Activated CD8-positive, alpha-beta memory T cell treated with anti-CD3 and anti-CD28 coated beads, Interleukin-2, amount 50 U/mL, for 24 hours (primary cell): Measurements from ENCODE around the gene FCHSD2.
"Not testable (repeated sequence)": the region's sequence is repeated elsewhere in the genome, so short reads cannot be mapped to it uniquely, and the experiment has no call there.

ENCODE experiments used
- DNase-seq: peaks from one replicate; pipeline ENCODE4 v3.0.0-alpha.2; 2020; ENCODE audit errors: extremely low read depth

Gene FCHSD2

DNA sequence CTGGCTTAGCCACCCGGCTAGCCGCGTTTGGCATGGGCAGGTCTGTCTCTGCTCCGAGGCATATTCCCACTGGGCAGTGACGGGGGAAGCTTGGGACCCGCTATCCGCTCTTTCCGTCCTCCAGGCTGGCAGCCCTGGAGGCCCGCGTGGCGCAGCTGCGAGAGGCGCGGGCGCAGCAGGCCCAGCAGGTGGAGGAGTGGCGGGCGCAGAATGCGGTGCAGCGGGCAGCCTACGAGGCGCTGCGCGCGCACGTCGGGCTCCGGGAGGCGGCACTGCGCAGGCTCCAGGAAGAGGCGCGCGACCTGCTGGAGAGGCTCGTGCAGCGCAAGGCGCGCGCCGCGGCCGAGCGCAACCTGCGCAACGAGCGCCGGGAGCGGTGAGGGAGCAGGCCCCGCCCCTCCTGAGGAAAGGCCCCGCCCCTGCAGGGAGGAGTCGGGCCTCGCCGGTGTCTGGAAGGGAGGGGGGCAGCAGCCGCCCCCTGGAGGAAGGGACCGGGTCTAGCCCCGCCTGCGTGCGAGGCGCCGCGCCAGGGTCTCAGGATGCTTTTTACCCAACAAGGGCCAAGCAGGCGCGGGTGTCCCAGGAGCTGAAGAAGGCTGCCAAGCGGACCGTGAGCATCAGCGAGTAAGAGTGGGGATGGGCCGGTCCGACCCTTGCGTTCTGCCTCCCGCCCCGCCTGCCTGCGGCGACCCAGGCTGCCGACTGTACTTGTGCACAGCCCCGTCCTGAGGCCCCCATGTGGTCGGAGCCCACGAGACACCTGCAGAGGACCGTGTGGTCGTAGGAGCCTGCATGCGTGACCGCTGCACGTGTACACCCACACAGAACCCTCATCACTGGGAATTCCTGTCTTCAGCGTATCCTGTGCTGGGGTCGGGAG, 320.0 kb downstream of the FCHSD2 start:
- no peak for DNase-seq

- no peak for DNase-seq
Observed at GRCh38 chr11:72821221-72821919, 320.7 kb downstream of the FCHSD2 start.

DNA sequence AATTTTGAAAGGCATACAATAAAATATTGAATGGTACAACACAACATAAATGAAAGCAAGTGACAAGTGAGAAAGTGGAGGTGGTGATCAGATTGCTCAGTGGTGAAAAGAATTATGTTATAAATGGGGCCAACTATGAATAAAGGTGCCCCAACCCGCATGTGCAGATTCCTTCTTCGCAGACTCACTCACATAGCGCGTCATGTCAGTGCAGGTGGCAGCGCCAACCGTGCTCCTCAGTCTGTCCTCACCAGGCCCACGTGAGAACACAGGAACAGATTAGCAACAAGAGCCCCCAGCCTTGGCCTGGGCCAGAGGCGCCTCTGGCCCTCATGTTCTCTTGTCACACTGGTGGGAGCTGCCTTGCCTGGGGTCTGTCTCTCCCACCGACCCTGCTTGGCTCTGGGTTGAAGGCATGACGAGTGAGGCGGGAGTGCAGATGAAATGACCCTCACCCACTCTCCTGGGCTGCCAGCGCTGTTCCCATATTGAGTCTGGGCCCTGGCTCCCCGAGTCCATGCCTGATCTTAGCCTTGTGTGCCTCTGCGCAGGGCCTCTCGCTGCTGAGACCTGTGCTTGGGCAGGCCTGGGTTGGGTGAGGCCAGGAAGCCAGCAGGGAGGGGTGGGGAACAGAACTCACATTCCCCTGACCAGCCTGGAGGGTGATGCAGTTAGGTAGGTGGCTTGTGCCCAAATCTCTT, 321.5 kb downstream of the FCHSD2 start:
- no peak for DNase-seq

DNA sequence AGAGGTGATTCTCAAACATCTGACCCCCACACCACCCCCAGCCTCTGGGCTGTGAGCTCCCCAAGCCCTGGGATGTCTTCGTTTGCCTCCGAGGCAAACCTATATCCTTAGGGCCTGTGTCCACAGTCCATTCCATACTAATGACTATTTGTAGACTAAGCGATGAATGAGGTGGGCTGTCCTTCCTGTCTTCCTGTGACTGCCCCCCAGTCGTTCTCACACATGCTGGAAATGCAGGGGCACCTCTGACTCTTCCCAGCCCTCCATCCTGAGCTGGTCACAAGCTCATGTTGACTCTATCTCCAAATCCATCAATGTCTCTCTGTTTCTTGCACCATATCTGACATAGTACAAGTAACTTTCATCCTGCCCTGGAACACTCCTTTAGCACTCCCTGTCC, 323.1 kb downstream of the FCHSD2 start:
- no peak for DNase-seq

DNA sequence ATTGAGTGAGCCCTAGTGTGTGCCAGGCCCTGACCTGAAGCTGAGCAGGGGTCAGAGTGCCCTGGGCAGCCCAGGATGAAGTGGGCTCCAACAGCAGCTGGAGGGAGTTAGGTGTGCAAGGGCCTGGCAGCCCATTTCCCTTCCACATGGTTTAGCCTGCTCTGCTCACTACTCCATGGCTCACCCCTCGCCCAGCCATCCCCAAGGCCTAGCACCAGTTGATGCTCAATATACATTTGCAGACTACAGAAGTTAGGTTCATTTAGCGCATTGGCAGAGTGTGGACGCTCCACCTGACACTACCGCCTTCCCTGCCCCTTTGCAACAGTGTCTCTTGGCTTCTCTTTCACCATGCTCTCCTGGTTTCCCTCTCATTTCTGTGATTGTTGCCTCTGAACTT, 324.2 kb downstream of the FCHSD2 start:
- no peak for DNase-seq

GRCh38 chr11:72816404-72816990, 325.6 kb downstream of the FCHSD2 start:
- DNase-seq = no peak

DNA sequence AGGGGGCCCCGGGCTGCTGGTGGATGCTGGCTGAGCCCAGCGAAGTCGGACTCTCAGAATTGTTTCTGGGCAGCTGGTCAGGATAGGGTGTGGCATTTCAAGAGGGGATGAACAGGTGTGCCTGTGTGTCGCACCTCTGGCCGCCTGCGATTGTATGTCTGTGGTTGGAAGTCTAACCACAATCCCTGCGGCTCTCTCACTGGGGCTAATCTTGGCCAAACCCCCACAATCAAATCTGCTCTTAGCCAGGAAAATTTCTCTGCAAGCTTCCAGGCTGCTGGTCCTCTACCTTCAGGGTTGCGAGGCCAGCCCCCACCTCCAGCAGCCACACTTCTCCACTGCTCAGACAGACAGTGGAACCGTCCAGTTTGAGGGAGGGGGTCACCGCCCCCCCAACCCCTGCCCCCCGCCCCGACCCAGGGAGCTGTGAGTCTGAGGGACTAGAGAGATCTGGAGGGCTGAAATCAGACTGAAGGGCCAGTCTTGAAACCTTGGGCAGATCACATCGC, 327.0 kb downstream of the FCHSD2 start:
- no peak for DNase-seq

DNA sequence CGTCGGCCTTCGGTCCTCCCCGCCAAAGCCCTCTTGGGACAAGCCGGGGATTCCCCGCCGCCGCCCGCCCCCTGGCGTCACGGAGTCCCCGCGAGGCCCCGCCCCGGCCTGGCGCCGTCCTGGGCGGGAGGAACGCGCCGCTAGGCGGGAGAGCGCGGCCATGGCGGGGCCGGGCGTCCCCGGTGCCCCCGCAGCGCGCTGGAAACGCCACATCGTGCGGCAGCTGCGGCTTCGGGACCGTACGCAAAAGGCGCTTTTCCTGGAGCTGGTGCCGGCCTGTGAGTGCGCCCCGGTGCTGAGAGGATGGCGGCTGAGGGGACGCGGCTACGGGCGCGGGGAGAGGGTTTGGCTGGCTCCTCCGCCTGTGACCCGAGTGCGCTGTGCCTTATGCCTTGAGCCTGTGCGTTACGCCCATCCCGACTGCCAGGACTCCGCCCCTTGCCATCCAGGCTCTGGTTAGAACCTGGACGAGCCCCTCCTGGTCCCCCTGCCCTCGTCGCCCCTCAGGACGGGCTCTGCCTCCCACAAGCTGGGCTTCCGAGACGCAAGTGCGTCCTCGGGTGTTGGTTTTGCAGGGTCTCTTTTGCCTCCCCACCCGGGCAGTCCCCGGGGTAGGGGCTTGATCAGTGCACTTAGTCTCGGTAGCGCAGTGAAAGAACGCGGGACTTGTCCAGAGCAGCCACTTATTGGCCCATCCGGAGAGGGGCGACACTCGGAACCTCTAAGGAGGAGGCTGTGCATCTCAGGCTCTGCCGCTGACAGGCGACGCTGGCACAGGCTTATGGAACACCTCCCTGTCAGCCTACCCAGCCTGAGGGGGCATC, 327.6 kb downstream of the FCHSD2 start, which contains the start of gene ATG16L2:
ATG16L2 (plus strand) TSS at position 126 of the 824 bp plus-strand sequence; CDS start at position 161, 35 bp downstream.
- DNase-seq = peak; percentile 20

DNA sequence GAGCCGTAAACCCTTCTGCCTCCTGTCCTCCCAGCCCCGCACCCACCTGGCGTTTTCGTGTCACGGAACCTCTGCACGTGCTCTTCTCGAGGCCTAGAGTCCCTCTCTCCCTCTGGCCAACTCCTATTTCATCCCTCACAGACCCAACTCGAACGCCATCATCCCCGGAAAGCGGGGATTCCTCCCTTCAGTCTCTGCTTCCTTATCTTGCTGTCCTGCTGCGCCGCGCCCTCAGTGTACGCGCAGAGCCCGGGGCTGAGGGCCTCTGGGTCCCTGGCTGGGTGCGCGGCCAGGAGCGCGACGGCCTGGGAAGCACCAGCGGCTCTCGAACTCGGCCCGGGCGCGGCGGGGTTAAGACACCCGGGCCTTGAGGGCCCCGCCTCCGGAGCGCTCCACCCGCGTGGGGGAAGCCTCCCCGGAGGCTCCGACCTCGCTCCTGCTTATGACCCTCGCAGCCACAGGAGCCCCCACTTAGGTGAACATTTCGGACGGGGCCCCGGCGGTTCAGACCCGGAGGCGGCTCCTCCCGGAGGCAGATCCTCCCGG, 328.3 kb downstream of the FCHSD2 start:
- peak; percentile 62 for DNase-seq

DNA sequence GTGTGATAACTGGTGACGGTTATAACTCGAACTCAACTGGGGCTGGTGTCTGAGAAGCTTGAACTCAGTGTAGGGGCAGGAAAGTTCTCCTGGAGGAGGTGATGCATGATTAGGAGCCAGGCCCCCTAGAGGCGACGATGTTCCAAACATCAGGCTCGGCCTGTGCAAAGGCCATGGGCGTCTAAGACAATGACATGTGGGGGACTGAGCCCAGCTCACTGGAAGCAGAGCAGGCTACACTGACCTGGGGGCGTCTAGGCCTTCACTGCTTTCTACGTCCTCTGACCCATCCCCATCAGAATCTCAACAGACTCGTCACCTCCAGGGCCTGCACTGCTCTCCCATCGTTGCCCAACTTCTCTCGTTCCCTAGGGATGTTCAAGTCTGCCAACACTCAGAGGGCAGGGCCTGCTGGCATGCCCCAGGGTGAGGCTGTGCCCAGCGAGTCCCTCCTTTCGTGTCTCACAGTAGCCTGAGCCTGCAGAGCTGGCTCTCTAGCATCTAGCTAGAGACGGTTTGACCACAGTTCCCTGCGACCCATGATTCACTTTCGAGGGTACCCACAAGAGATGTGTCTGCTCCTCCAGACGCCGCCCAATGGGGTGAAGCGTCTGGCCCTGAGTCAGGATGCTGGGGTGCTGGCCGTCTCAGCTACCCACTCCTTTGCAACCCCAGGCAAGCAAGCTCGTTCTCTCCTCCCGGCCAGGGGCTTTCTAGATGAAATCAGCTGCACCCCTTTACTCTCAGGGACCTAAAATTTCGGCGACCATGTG, 329.0 kb downstream of the FCHSD2 start:
- DNase-seq = peak; percentile 56

DNA sequence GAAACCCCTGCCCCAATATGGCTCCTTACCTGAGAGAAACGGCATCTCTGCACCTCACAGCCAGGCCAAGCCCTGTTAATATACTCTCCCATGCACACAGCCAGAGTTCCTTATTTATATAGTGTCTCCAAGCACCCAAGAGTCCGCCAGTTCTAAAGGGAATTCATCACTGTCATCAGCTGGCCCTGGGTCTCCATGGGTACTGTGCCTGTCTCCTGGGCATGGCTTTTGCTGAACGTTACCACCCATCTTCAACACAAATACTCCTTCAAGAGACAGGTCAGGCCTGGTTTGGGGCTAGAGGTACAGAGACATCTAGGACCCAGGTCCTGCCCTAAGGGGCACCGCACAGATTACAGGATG, 329.5 kb downstream of the FCHSD2 start:
- no peak for DNase-seq

- not testable (repeated sequence) for DNase-seq
Observed at GRCh38 chr11:72811686-72812085, 330.4 kb downstream of the FCHSD2 start.

GRCh38 chr11:72808331-72808798, 333.8 kb downstream of the FCHSD2 start:
- DNase-seq = no peak

DNA sequence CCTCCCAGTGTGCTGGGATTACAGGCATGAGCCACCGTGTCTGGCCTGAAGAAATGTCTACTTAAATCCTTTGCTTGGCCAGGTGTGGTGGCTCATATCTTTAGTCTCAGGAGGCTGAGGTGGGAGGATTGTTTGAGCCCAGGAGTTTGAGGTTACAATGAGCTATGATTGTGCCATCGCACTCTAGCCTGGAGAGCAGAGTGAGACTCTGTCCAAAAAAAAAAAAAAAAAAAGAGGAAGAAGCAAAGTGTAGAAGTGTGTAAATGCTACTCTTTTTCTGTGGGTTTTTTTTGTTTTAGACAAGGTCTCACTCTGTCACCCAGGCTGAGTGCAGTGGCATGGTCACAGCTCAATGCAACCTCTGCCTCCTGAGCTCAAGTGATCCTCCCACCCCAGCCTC, 334.3 kb downstream of the FCHSD2 start:
- DNase-seq = no peak

GRCh38 chr11:72807021-72807693, 335.0 kb downstream of the FCHSD2 start:
- no peak for DNase-seq

- not testable (repeated sequence) for DNase-seq
Observed at GRCh38 chr11:72806378-72806777, 335.7 kb downstream of the FCHSD2 start.

DNA sequence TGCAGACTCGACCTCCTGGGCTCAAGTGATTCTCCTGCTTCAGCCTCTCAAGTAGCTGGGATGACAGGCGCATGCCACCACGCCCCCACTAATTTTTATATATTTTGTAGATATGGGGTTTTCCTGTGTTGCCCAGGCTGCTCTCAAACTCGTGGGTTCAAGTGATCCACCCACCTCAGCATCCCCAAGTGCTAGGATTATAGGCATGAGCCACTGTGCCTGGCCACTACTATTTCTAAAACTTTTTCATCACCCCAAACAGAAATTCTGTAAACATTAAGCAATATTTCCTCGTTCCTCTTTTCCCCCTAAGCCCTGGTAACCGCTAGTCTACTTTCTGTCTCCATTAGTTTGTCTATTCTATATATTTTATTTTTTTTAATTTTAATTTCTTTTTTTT, 336.9 kb downstream of the FCHSD2 start:
- no peak for DNase-seq

DNA sequence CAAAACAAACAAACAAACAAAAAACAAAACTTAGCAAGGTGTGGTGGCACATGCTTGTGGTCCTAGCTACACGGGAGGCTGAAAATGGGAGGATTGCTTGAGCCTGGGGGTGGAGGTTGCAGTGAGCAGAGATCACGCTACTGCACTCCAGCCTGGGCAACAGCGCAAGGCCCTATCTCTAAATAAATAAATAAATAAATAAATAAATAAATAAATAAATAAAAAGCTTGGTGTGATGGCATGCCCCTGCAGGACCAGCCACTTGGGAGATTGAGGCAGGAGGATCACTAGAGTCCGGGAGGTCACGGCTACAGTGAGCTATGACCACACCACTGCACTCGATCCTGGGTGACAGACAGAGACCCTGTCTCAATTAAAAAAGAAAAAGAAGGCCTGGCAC, 339.3 kb downstream of the FCHSD2 start:
- no peak for DNase-seq

GRCh38 chr11:72799441-72799840, 342.7 kb downstream of the FCHSD2 start:
- DNase-seq = no peak
